GM18867 (cell line): ENCODE results near the gene SLCO2B1.

Experiments
- ATAC-seq: cut with Tn5 transposase; IDR thresholded peaks from one replicate; pipeline ENCODE4 v1.9.1; 2021; ENCODE audit warnings: mild to moderate bottlenecking, moderate library complexity; ENCODE audit not compliant: unreplicated experiment

The SLCO2B1 gene

DNA sequence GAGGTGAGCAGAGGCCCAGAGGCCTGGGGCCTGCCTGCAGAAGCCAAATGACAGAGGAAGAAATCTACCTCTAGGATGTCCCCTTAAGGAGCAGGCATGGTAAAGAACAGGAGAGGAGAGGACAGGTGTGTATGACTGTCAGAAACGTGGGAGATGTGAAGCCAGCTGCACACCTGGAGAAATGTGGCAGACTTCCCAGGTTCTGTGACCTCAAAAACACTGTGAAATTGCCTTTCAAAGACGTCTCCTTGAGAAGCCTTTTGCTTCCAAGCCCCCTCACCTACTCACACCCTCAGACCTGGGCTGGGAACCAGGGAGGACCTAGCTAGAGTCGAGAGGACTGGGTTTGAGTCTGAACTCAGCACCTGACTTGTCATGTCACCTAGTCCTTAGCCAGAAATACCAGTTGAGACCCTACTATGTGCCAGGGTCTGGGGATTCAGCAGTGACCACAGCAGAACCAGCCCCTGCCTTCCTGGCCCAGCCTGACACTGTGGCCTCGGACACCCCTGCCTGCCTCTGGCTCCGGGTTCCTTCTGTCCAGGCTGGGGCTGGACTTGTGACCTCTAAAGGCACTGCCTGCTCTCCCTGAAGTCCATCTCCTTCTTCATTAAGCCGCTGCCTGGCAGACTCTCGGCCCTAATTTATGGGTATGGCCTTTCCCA lies 95.2 kb downstream of the SLCO2B1 start:
- no peak for ATAC-seq

DNA sequence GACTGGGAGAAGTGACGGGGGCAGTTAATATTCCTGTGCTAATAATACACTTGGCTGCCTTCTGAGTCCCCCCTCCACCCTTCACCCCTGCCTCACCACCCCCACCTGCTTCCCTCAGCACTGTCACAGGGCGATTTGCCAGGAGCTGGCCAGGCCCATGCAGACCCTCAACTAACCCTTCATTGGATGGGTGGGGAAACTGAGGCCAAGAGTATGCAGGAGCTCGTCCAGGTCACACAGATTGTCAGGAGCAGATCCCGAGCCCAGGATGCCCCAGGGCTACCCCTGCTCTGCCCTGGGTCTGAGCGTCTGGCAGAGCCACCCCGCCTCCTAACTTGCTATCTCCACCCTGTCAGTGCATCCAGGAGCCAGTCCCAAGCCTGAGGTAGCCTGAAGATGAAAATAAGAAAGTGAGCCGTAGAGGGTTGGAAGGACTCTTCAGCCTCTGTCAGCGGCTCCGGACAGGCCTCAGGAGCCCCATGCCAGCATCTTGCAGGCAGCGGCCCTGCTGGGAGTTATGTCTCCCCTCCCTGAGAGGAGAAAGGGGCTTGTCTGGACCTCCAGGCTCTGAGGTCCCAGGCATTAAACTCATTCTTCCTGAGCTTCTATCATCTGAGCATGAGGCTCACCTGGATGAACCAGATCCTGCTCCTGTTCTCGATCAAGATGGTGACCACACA lies 95.9 kb downstream of the SLCO2B1 start:
- no peak for ATAC-seq

DNA sequence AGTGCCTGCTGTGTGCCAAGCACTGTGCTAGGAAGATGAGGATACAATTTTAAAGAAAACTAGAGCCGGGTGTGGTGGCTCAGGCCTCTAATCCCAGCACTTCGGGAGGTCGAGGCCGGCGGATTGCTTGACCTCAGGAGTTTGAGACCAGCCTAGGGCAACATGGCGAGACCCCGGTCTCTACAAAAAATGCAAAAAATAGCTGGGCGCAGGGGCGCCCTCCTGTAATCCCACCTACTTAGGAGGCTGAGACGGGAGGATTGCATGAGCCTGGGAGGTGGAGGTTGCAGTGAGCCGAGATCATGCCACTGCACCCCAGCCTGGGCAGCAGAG lies 98.0 kb downstream of the SLCO2B1 start:
- ATAC-seq, result peak; percentile 8

DNA sequence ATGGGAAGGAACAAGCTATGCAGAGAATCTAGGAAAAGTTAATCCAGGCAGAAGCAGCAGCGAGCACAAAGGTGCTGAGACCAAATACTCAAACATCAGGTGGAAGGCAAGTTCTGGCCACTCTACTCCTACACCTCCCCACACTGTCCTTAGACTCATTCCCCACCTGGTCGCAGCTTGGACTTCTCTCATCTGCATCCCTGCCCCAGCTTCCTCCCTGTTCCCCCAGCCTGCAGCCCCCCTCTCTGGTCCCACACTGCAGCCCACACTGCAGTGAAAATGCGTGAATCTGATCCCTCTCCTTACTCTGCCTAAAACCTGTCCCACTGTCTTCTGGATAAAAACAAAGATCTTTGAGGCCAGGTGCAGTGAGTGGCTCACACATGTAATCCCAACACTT lies 98.8 kb downstream of the SLCO2B1 start:
- no peak for ATAC-seq

DNA sequence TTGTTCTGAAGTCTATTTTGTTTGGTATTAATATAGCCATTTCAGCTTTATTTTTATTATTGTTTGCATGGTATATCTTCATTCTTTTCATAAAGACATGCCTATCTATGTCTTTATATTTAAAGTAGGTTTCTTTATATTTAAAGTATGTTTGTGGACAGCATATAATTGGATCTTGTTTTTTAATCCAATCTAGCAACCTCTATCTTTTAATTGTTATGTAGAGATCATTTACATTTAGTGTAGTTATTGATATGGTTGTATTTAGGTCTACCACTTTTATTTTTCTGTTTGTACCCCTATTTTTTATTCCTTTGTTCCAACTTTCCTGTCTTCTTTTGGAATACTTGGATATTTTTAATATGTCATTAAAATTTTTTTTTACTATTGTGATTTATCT lies 103.4 kb downstream of the SLCO2B1 start:
- no peak for ATAC-seq
